IPS-20b (cell line): ENCODE measurements around the gene CABP4.

Source experiments
- H3K27ac ChIP-seq: one replicate; pipeline ENCODE4 v1.5.1; 2013; ENCODE audit warnings: low read length
- H3K27me3 ChIP-seq: 2 replicates; pipeline ENCODE4 v1.6.1; 2013; ENCODE audit warnings: mild to moderate bottlenecking, low read length, inconsistent platforms; ENCODE audit not compliant: insufficient read depth
- H3K36me3 ChIP-seq: 2 replicates; pipeline ENCODE4 v1.6.1; 2013; ENCODE audit warnings: low read depth, mild to moderate bottlenecking, inconsistent platforms, low read length, moderate library complexity; ENCODE audit not compliant: insufficient read depth
- H3K4me1 ChIP-seq: 2 replicates; pipeline ENCODE4 v1.6.1; 2013; ENCODE audit warnings: mild to moderate bottlenecking, control low read depth, inconsistent platforms, low read length, moderate library complexity; ENCODE audit not compliant: insufficient read depth
- H3K4me3 ChIP-seq: 2 replicates; pipeline ENCODE4 v1.5.1; 2013; ENCODE audit warnings: mild to moderate bottlenecking, low read length, inconsistent platforms
- H3K9ac ChIP-seq: 2 replicates; pipeline ENCODE4 v1.6.1; 2013; ENCODE audit warnings: low read depth, mild to moderate bottlenecking, inconsistent platforms, low read length, moderate library complexity
- H3K9me3 ChIP-seq: 2 replicates; pipeline ENCODE4 v1.6.1; 2013; ENCODE audit warnings: mild to moderate bottlenecking, low read depth, low read length, inconsistent platforms; ENCODE audit not compliant: insufficient read depth

Gene CABP4

DNA sequence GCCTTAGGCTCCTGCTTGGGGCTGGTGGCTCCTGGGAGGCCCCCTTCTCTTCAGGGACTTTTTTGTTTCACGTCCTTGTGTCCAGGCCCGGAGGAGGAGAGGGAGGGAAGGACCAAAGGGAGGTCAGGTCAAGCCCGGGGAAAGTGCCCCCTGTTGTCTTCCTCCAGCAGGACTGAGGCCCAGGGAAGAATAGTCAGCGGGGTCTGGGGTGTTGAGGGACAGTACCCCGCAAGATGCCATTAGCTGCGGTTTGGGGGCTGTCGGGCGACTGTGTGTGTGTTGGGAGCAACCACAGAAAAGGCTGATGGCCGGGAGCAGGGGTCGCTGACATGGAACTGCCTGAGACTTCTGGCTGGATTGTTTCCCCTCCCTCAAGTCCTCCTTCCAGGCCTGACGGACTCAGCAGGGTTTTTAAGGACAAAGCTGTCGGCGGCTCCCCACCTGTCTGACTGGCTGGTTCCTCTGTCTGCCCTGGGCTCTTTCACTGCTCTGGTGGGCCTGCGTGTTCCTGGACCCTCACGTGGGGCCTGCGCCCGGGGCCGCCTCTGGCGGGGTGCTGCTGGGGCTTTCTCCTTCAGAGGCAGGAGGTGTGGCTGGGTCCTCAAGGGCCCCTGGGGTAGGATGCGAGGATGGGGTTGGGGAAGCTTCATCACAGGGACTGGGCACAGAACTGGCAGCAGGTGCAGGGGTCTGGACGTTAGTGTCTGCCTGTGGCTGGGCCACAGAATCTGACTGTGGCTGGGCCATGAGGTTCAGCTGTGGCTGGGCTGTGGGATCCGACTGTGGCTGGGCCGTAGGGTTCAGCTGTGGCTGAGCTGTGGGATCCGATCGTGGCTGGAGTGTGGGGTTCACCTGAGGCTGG is 4.1 kb upstream of the CABP4 start:
- no peak overlapping the region for H3K27ac ChIP-seq
- no peaks in the 10 kb centered on the region for H3K4me1 ChIP-seq

DNA sequence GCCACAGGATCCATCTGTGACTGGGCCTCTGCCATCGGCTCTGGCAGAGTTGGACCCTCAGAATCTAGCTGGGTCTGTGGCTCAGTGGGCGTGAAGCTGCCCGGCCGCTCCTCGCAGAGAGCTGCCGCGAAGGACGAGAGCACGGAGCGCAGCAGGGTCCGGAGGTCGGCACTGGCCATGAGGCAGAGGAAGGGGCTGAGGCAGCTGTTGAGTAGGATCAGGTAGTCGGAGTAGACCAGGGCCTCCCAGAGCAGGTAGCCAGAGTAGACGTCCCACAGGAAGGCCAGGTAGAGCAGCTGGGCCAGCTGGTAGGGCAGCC is 3.5 kb upstream of the CABP4 start:
- Histone ChIP-seq H3K9ac (no peak overlapping the region), H3K27ac (no peak overlapping the region), H3K4me1 (no peaks in the 10 kb centered on the region), H3K36me3 (no peaks in the 10 kb centered on the region), H3K27me3 (no peaks in the 10 kb centered on the region), H3K9me3 (no peaks in the 10 kb centered on the region), H3K4me3 (no peak overlapping the region)

More for the DNA sequence above, 4.1 kb upstream of the CABP4 start:
- H3K4me3 ChIP-seq = no peak overlapping the region
- H3K27me3 ChIP-seq = no peaks in the 10 kb centered on the region
- H3K36me3 ChIP-seq = no peaks in the 10 kb centered on the region
- no peaks in the 10 kb centered on the region for H3K9me3 ChIP-seq
- no peak overlapping the region for H3K9ac ChIP-seq

GRCh38 chr11:67452141-67452952 is 2.8 kb upstream of the CABP4 start, which contains the start of gene GPR152:
GPR152 (minus strand) TSS chr11:67452729; CDS start chr11:67452724, 5 bp downstream.
- H3K27ac ChIP-seq = no peak within 1 kb of the TSS
- H3K4me1 ChIP-seq = no peaks in the 10 kb centered on the region

GRCh38 chr11:67453816-67454732 is 1.1 kb upstream of the CABP4 start:
- Histone ChIP-seq H3K4me3 (no peak overlapping the region), H3K9ac (no peak overlapping the region), H3K9me3 (no peaks in the 10 kb centered on the region), H3K27me3 (no peaks in the 10 kb centered on the region), H3K27ac (no peak overlapping the region), H3K4me1 (no peaks in the 10 kb centered on the region), H3K36me3 (no peaks in the 10 kb centered on the region)

More at GRCh38 chr11:67452141-67452952, 2.8 kb upstream of the CABP4 start, which contains the start of gene GPR152:
- Histone ChIP-seq H3K27me3 (no peaks in the 10 kb centered on the region), H3K9ac (no peak within 1 kb of the TSS), H3K36me3 (no peaks in the 10 kb centered on the region), H3K4me3 (no peak within 1 kb of the TSS), H3K9me3 (no peaks in the 10 kb centered on the region)

DNA sequence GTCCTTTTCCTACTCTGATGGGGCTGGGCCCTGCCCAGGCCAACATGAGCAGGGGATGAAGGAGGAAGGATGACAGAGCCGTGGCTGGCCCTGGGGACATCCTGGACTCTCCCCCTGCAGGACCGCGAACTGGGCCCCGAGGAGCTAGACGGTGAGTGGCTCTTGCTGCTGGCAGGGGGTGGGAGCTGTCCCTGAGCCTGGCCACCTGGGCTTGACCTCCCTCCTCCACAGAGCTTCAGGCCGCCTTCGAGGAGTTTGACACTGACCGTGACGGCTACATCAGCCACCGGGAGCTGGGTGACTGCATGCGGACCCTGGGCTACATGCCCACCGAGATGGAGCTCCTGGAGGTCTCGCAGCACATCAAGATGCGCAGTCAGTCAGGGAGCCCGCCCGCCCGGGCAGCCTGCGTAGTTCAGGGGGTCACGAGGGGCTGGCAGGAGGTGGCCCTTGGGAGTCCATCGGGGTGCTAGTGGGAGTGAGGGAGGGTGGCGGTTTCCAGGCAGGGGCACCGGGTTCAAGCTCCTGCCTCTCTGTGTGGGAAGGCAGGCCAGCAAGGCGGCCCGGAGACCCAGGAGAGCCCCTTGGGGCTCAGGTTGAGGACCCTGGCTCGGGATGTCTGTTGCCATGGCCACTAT is 1.0 kb downstream of the CABP4 start:
- Histone ChIP-seq H3K9me3 (no peaks in the 10 kb centered on the region), H3K4me1 (no peaks in the 10 kb centered on the region), H3K36me3 (no peaks in the 10 kb centered on the region), H3K9ac (no peak overlapping the region; the same call in 1 of the 2 replicates), H3K27ac (no peak overlapping the region), H3K4me3 (no peak overlapping the region), H3K27me3 (no peaks in the 10 kb centered on the region; the same call in 1 of the 2 replicates)

DNA sequence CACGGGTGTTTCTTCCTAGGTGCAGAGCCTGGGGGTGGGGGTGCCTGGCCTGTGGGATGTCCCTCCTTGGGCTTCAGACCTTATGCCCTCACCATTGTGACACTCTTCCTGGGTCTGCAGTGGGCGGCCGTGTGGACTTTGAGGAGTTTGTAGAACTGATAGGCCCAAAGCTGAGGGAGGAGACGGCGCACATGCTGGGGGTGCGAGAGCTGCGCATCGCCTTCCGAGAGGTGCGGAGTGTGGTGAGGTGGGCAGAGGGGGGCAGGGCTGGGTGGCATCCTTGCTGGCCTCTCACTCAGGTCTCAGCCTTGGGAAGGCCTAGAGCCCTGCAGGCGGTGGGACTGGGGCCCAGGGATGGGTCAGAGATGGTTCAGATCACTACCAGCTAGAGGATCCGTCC is 2.3 kb downstream of the CABP4 start:
- no peak overlapping the region for H3K4me3 ChIP-seq
- no peaks in the 10 kb centered on the region for H3K4me1 ChIP-seq
- H3K27me3 ChIP-seq = no peaks in the 10 kb centered on the region; the same call in 1 of the 2 replicates
- no peak overlapping the region for H3K27ac ChIP-seq
- no peak overlapping the region for H3K9ac ChIP-seq
- H3K36me3 ChIP-seq = no peaks in the 10 kb centered on the region
- no peaks in the 10 kb centered on the region for H3K9me3 ChIP-seq

DNA sequence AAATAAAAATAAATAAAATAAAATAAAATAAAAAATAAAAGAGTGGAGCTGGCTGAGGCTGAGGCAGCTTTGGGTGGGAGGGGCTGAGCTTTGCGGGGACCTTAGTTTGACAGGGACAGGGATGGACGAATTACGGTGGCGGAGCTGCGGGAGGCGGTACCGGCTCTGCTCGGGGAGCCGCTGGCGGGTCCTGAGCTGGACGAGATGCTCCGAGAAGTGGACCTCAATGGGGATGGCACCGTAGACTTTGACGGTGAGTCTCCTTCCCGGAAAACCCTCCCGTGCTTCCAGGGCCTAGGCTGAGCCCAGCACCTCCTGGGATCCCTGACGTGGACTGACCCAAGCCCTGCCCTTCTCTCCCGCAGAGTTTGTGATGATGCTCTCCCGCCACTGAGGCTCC is 3.1 kb downstream of the CABP4 start:
- no peak overlapping the region for H3K4me3 ChIP-seq
- no peaks in the 10 kb centered on the region for H3K36me3 ChIP-seq
- H3K27me3 ChIP-seq = no peaks in the 10 kb centered on the region; the same call in 1 of the 2 replicates
- H3K27ac ChIP-seq = no peak overlapping the region
- no peak overlapping the region for H3K9ac ChIP-seq
- no peaks in the 10 kb centered on the region for H3K9me3 ChIP-seq
- H3K4me1 ChIP-seq = no peaks in the 10 kb centered on the region

DNA sequence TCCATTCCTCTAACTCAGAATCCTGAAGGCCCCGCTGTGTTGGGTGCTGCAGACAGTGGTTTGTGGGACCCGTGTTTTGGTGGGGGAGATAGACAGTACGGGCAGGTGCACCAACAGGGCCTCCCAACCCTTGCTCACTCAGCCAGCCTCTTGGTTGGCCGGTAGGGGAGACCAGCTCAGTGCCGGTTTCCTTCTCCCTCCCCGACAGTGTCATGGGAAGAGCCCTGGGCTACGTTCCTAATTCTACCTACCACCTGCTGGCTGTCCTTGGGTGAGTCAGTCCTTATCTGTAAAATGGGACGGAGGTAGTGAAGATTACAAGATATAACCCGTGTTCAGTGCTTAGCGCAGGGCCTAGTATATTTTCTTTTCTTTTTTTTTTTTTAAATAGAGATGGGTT is 8.0 kb downstream of the CABP4 start:
- H3K36me3 ChIP-seq = no peaks in the 10 kb centered on the region
- peaks cover 8% of the 10 kb centered on the region for H3K4me1 ChIP-seq
- no peaks in the 10 kb centered on the region for H3K9me3 ChIP-seq
- no peaks in the 10 kb centered on the region; the same call in 1 of the 2 replicates for H3K27me3 ChIP-seq
- no peak overlapping the region for H3K27ac ChIP-seq
- no peak overlapping the region for H3K4me3 ChIP-seq
- H3K9ac ChIP-seq = no peak overlapping the region

DNA sequence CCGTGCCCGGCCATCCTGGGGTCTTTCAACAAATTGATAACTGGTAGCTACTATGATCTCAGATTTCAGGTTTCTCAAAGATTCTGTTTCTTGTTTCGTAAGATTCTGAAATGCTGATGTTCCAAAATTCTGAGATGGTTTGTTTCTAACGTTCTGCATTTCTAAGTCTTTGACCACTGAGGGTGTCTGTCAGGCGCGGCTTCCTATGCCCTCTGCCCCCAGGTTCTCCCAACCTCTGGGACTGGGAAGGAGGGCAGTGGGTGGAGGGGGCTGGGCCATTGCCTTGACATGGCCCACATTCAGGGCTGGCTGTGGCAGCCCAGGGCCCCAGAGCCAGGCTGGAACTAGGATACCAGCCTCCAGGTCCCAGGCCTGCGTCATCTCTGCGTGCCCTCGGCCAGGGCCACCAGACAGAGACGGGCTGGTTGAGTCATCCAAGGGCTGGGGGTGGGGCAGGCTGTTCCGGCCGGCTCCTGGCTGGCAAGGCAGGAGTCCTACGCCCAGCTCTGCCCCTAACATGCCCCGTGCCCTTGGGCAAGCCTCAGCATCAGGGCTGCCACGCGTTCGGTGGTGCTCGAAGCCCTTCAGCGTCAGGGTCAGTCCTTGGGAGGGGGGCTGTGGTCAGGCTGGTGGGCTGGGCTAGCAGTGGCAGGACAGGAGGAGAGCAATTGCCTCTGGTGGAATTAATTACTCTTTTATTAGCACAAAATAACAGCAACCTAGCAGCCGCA is 8.7 kb downstream of the CABP4 start:
- peak overlapping the region; percentile 95; the same call in 1 of the 2 replicates for H3K4me3 ChIP-seq

GRCh38 chr11:67464411-67465188 is 9.4 kb downstream of the CABP4 start:
- peak overlapping the region; percentile 94 for H3K27ac ChIP-seq
- H3K4me1 ChIP-seq = peaks cover 11% of the 10 kb centered on the region
- H3K9ac ChIP-seq = peak overlapping the region; percentile 96
- no peaks in the 10 kb centered on the region; the same call in 1 of the 2 replicates for H3K27me3 ChIP-seq
- peak overlapping the region; percentile 95 for H3K4me3 ChIP-seq
- no peaks in the 10 kb centered on the region for H3K9me3 ChIP-seq
- no peaks in the 10 kb centered on the region for H3K36me3 ChIP-seq

More for the DNA sequence above, 8.7 kb downstream of the CABP4 start:
- H3K27me3 ChIP-seq = no peaks in the 10 kb centered on the region; the same call in 1 of the 2 replicates
- H3K27ac ChIP-seq = no peak overlapping the region
- H3K4me1 ChIP-seq = peaks cover 11% of the 10 kb centered on the region
- no peaks in the 10 kb centered on the region for H3K36me3 ChIP-seq
- peak overlapping the region; percentile 66; the same call in 1 of the 2 replicates for H3K9ac ChIP-seq
- no peaks in the 10 kb centered on the region for H3K9me3 ChIP-seq
